CD4-positive, alpha-beta T cell treated with Interferon gamma for 1 hour (primary cell): ENCODE data around the gene PPP2R2D.

Experiments used
- DNase-seq: peaks from one replicate; pipeline ENCODE4 v3.0.0-alpha.2; 2020

Gene PPP2R2D

DNA sequence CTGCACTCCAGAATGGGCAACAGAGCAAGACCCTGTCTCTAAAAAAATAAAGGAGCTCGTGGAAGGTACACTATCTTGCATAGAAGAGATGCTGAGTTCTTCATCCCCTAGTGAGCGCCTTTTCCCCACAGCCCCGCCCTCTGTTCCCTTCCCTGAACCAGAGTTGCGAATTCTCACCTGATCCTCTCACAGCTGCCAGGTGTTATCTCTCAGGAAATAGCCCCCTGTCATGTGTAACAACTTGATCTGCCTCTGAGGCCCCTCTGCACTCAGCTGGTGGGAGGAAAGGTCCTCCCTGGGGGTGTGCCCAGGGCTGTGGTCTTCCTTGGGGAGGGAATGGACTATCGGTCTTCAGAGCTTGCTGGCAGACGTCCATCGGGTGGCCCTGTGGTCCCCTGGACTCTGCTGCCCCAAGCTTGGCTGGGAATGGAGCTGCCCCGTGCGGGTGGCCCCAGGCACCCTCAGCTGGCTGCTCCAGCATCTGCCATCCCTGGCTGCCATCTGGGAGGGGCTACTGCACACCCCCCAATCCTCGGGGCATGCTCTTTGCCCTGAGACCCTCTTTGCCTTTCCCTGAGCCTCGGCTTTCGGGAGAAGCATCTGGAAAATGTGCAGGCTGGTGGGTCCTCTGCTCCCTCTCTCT lies 102.6 kb downstream of the PPP2R2D start:
- no peak for DNase-seq

DNA sequence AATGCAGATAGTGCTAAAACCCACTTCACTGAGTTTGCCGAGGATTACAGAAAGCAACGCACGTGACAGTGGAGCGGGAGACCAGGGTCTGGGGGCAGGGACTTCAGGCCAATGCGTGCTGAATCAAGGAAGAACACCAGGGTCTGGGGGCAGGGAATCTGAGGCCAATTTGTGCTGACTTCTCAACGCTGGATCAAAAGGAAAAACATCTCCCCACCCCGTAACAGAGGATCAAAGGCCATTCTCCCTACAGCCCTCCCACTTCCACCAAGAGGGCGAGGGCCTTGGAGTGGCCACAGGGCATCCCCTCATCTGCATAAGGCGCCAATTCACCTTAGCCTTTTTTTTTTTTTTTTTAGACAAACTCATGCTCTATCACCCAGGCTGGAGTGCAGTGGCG lies 103.2 kb downstream of the PPP2R2D start:
- DNase-seq: no peak

DNA sequence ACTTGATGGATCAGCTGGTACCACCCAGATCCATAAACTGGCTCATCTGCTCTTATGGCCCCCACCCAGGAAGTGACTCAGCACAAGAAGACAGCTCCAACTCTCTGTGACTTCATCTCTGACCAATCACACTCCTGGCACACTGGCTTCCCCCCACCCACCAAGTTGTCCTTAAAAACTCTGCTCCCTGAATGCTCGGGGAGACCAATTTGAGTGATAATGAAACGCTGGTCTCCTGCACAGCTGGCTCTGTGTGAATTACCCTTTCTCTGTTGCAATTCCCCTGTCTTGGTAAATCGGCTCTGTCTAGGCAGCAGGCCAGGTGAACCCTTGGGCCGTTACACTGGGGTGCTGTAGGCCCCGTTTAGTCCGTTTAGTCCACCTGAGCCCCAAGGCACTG lies 104.3 kb downstream of the PPP2R2D start:
- no peak for DNase-seq

DNA sequence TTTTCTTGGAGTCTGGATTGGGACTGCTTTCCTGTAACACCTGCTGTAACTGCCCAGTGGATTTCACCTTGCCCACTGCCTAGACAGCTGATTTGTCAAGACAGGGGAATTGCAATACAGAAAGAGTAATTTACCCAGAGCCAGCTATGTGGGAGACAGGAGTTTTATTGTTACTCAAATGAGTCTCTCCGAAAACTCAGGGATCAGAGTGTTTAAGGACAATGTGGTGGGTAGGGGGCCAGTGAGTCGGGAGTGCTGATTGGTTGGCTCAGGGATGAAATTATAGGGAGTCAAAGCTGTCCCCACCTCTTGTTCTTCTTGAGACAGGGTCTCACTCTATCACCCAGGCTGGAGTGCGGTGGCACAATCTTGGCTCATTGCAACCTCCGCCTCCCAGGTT lies 106.2 kb downstream of the PPP2R2D start:
- no peak for DNase-seq

DNA sequence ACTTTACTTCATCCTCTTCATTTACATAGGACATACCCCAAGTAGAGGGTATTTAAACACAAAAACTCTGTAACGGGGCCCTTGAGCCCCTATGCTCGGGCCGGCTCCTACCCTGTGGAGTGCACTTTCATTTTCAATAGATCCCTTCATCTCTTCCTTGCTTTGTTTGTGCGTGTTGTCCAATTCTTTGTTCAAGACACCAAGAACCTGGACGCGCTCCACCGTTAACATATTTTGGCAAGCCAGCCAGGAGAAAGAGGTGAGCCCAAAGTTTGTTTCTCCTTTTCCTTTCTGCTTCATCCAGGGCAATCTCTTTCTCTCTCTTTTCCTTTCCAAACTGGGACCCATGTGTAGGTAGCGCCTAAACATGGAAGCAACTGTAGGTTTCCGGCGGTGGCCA lies 106.9 kb downstream of the PPP2R2D start:
- no peak for DNase-seq
